Stimulated activated CD4-positive, alpha-beta T cell treated with anti-CD3 and anti-CD28 coated beads, Interleukin-2, amount 100 ng/mL, for 24 hours (primary cell): ENCODE measurements around the gene UBTD1.
A peak's percentile ranks its signal among the peaks of the same experiment; 100 is the strongest.
"Not testable (repeated sequence)": the region's sequence is repeated elsewhere in the genome, so short reads cannot be mapped to it uniquely, and the experiment has no call there.

Experiments
- DNase-seq, 2 donors: peaks; one replicate each; pipeline ENCODE4 v3.0.0-alpha.2; 2020

UBTD1 gene

GRCh38 chr10:97567891-97568290 is 69.2 kb downstream of the UBTD1 start:
- no peak for DNase-seq

DNA sequence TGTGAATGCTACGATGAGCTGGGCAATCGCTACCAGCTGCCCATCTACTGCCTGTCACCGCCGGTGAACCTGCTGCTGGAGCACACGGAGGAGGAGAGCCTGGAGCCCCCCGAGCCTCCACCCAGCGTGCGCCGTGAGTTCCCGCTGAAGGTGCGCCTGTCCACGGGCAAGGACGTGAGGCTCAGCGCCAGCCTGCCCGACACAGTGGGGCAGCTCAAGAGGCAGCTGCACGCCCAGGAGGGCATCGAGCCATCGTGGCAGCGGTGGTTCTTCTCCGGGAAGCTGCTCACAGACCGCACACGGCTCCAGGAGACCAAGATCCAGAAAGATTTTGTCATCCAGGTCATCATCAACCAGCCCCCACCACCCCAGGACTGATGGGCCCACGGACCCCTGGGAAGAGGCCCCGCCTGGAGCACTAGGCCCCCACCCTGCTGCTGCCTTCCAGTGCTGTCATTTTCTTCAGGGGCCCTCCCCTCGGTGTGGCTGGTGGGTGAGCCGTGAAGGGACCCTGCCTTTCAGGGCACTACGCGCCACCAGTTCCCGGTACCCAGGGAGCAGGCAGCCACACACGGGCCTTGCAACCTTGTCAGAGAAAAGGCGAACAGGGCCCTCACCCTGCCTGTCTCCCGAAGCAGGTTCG is 71.5 kb downstream of the UBTD1 start:
- no peak for DNase-seq

- DNase-seq = no peak
Measured at GRCh38 chr10:97570789-97571471, 72.2 kb downstream of the UBTD1 start.

- no peak for DNase-seq
Measured at GRCh38 chr10:97571622-97572021, 72.9 kb downstream of the UBTD1 start.

DNA sequence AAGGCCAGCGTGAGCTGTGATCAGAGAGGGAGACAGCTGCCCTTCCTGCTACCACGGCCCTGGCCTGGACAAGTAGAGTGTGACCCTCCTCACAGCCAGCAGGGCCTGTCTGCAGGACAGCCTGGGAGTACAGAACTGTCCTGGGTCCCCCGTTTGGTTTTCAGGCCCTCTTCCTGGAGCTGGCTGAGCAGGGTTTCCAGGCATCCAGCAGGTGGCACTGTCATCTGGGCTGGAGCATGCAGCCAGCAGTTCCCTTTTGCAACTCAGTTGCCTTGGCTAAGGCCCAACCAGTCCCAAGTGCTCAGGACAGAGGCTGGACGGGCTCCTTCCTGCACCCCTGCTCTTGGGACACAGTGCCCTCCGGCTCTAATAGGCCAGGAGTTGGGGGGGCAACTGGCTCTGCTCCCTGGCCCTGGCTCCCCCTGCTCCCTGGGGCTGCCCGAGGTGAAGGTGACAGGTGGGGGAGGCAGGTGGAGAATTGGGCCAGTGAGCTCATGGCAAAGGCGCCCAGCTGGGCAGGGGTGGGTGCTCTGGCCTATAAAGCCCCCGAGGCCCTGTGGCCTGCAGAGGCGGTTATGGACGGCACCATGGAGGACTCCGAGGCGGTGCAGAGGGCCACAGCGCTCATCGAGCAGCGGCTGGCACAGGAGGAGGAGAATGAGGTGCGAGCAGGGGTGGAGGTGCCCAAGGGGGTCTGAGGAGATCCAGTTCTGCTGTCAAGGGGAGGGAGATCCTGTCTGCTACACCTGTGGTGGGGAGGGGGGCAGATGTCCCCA is 73.7 kb downstream of the UBTD1 start, which contains the start of gene ANKRD2:
TSS of gene ANKRD2 (plus strand) at position 566 of the 776 bp plus-strand sequence. CDS start at position 576, 10 bp downstream.
- DNase-seq = peak; percentile 59 to 68

GRCh38 chr10:97573021-97573420 is 74.3 kb downstream of the UBTD1 start:
- no peak for DNase-seq

- DNase-seq = no peak
Measured at GRCh38 chr10:97573672-97574071, 74.9 kb downstream of the UBTD1 start.

GRCh38 chr10:97574374-97575126 is 75.8 kb downstream of the UBTD1 start:
- no peak for DNase-seq

GRCh38 chr10:97575127-97575668 is 76.5 kb downstream of the UBTD1 start:
- no peak for DNase-seq

DNA sequence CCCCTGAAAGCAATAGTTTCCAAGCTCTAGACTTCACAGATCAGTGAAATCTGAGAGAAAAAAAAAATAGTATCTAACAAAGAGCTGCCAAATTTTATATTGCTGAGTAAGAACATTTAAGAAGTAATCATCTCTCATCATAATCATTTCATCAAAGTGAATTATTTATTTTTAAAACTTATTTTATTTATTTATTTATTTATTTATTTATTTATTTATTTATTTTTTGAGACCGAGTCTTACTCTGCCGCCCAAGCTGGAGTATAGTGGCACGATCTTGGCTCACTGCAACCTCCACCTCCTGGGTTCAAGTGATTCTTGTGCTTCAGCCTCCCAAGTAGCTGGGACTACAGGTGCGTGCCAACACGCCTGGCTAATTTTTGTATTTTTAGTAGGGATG is 77.8 kb downstream of the UBTD1 start:
- DNase-seq = not testable (repeated sequence)

- DNase-seq = no peak
Measured at GRCh38 chr10:97577701-97578100, 79.0 kb downstream of the UBTD1 start.

DNA sequence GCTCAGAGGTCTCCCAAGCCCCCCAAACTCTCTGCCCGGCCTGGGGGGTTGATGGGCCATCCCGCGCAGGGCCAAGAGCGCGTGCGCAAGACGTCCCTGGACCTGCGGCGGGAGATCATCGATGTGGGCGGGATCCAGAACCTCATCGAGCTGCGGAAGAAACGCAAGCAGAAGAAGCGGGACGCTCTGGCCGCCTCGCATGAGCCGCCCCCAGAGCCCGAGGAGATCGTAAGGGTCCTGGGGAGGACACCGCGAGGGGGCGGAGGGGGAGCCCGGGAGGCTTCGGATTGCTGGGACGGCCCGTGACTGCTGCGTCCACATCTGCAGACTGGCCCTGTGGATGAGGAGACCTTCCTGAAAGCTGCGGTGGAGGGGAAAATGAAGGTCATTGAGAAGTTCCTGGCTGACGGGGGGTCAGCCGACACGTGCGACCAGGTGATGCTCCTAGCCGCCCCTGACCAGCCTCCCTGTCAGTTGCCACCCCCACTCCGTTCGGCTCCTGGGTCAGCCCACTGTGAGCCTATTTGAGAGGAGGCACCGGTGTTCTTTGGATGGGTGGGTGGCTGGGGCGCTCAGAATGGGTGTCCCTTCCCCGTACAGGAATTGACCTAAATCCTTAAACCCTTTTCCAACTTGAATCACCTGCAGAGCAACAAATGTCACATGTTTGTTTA is 79.6 kb downstream of the UBTD1 start:
- DNase-seq = no peak

- DNase-seq = no peak
Measured at GRCh38 chr10:97580421-97581367, 82.0 kb downstream of the UBTD1 start.

DNA sequence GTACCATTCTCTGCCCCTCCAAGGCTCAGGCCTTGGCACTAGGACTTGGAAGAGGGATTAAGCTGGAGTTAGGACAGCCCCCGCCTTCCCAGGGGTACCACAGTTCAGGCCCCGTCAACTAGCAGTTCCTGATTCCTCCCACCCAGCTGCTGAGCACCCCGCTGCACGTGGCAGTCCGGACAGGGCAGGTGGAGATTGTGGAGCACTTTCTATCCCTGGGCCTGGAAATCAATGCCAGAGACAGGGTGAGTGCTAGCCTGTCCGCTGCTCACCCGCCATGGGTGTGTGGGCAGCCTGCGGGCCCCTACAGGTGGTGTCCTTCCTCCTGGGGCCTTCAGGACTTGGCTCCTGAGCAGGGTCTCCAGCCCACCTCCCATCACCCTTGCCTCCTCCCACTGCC is 83.4 kb downstream of the UBTD1 start:
- DNase-seq = no peak

DNA sequence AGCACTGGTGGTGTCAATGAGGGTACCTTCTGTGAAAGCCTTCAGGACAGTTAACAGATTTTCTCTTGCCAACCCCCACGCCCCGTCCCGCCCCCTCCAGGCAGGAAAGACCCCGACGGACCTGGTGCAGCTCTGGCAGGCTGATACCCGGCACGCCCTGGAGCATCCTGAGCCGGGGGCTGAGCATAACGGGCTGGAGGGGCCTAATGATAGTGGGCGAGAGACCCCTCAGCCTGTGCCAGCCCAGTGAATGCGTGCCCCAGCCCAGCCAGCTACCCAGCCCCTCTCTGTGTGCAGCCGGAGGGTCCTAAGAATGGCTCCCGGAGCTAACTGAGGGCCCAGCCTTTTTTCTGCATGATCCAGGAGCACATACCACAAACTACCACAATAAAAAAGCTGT is 84.8 kb downstream of the UBTD1 start:
- no peak for DNase-seq

DNA sequence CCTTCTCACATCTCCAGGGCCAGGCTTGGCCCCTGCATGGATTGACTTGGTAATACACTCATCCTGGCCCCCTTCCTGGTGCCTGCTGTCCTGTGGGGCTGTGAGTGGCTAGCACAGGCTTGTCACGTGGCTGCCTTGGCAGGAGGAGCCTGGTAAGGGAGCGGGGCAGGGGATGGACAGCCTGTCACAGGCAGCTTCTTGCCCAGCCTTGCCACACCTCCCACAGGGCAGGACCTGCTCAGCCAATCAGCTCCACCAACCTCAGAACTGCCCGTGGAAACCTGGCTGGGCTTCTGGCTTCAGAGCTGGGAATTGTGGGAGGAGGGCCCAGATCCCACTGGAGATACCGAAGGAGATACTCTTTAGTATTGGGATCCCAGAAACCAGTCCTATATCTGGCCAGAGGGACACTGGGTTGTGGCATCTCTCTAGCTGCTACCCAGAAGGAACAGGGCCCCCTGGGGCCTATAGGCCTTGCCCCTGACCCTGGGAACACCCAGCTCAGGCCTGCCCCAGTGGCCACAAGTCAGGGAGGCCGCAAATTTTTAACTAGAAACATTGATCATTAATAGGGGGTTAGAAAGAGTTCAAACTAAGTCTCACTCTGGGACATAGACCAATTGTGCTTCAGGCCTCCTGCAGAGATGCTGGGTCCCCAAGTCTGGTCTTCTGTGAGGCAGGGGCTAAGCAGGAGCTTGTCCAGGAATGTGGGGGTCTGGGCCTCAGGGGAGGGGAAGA is 85.5 kb downstream of the UBTD1 start, which contains the start of gene HOGA1:
TSS of gene HOGA1 (plus strand) at position 330 of the 738 bp plus-strand sequence. CDS start at position 645, 315 bp downstream.
- DNase-seq = no peak

- no peak for DNase-seq
Measured at GRCh38 chr10:97584798-97585438, 86.2 kb downstream of the UBTD1 start.

GRCh38 chr10:97585439-97585811 is 86.7 kb downstream of the UBTD1 start:
- no peak for DNase-seq

DNA sequence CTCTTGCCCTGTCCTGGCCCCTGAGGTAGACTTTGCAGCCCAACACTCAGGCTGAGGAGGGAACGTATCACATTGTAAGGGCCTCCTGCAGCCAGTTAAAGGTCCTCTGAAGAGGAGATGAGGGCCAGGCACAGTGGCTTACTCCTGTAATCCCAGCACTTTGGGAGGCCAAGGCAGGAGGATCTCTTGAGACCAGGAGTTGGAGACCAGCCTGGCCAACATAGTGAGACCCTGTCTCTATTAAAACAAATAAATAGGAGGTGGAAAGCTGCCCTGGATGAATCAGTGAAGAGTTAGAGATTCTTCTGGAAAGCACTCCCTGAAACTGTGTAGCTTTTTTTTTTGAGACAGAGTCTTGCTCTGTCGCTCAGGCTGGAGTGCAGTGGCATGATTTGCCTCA is 88.5 kb downstream of the UBTD1 start:
- no peak for DNase-seq

GRCh38 chr10:97589479-97589878 is 90.8 kb downstream of the UBTD1 start, which contains the start of gene C10orf62:
C10orf62 (plus strand) TSS chr10:97589721; CDS start chr10:97589898, 177 bp downstream.
- no peak for DNase-seq
